HepG2 (cell line): ENCODE measurements around the gene IGIP. TPM values are rescaled to one million over a fixed set of nuclear protein-coding genes. Genes with fewer than 3 reads are reported as not detected.
A peak's percentile ranks its signal among the peaks of the same experiment; 100 is the strongest.

Experiments used
- JUN ChIP-seq: sonication (generic); formaldehyde crosslinking; IDR thresholded peaks from 2 replicates; pipeline ENCODE4 v1.4.0; 2020; ENCODE audit warnings: mild to moderate bottlenecking, missing genetic modification reagents
- MXI1 ChIP-seq: IDR thresholded peaks from 3 replicates; pipeline ENCODE4 v1.6.1; 2012; ENCODE audit warnings: low read depth, low read length, inconsistent platforms, borderline replicate concordance
- NKX3-1 ChIP-seq: sonication (generic); formaldehyde crosslinking; IDR thresholded peaks from 2 replicates; pipeline ENCODE4 v1.5.0; 2020; ENCODE audit warnings: missing genetic modification reagents
- SMARCE1 ChIP-seq: fragments of 450-650 bp; IDR thresholded peaks from 2 replicates; pipeline ENCODE4 v1.6.1; 2017; ENCODE audit warnings: borderline replicate concordance
- SSRP1 ChIP-seq: IDR thresholded peaks from 2 replicates; pipeline ENCODE4 v1.6.1; 2016; ENCODE audit warnings: control low read depth
- STAG1 ChIP-seq: sonication (generic); formaldehyde crosslinking; IDR thresholded peaks from 2 replicates; pipeline ENCODE4 v1.4.0; 2020; ENCODE audit warnings: missing genetic modification reagents
- ZNF451 ChIP-seq: sonication (generic); formaldehyde crosslinking; IDR thresholded peaks from 2 replicates; pipeline ENCODE4 v1.5.0; 2020; ENCODE audit warnings: mild to moderate bottlenecking, missing genetic modification reagents
- ZNF746 ChIP-seq: sonication (generic); formaldehyde crosslinking; IDR thresholded peaks from 2 replicates; pipeline ENCODE4 v1.8.0; 2022; ENCODE audit warnings: mild to moderate bottlenecking, missing genetic modification reagents
- ZNF788 ChIP-seq: sonication (generic); formaldehyde crosslinking; IDR thresholded peaks from 2 replicates; pipeline ENCODE4 v1.5.0; 2020; ENCODE audit warnings: mild to moderate bottlenecking, missing genetic modification reagents, borderline replicate concordance
- polyA plus RNA-seq, 8 experiments: library from polyadenylated mRNA; depleted of rRNA in 3 of 8; stranded (reverse) in 7 of 8; unstranded in 1 of 8; fragments of >200 nt; fragmentation: Illumina TruSeq in 4 of 8; extraction: Trizol in 4 of 8; gene quantifications; 2 replicates each; pipeline versions ENCODE4 v1.2.1 to v1.2.3, GENCODE V29; 2011 to 2016; ENCODE audit warnings: low read depth in 4 of 8, missing spikeins in 1 of 8, mixed read lengths in 1 of 8; ENCODE audit not compliant: insufficient read depth in 1 of 8
- total RNA-seq, 5 experiments: library from RNA; depleted of rRNA; stranded (reverse); fragments of >200 nt; fragmentation: Illumina TruSeq; extraction: Trizol; gene quantifications; 2 replicates each; pipeline ENCODE4 v1.2.3, GENCODE V29; 2016; ENCODE audit warnings: low read depth in 1 of 5
- TF ChIP-seq, protein P1 (sequence below): sonication (generic); formaldehyde crosslinking; IDR thresholded peaks from 2 replicates; pipeline ENCODE4 v1.9.0; 2021; ENCODE audit warnings: missing genetic modification reagents, borderline replicate concordance
- TF ChIP-seq, protein P2 (sequence below): sonication (generic); formaldehyde crosslinking; conservative IDR thresholded peaks from 2 replicates; pipeline ENCODE4 v1.4.0; 2020; ENCODE audit warnings: missing genetic modification reagents
- TF ChIP-seq, protein P3 (sequence below): sonication (generic); formaldehyde crosslinking; IDR thresholded peaks from 2 replicates; pipeline ENCODE4 v1.5.0; 2020; ENCODE audit warnings: missing genetic modification reagents, mild to moderate bottlenecking, borderline replicate concordance
- TF ChIP-seq, protein P4 (sequence below), 2 experiments: sonication (generic) in 1 of 2; formaldehyde crosslinking in 1 of 2; IDR thresholded peaks; 2 replicates each; pipeline versions ENCODE4 v1.6.1 to v1.9.0; 2014 to 2022; ENCODE audit warnings: antibody characterized with exemption in 1 of 2, borderline replicate concordance in 1 of 2, inconsistent platforms in 1 of 2, low read depth in 1 of 2, missing genetic modification reagents in 1 of 2

IGIP gene
- total and polyA plus RNA-seq, 2 of the 13 experiments (the other 11 are each of a cell fraction or from before 2014, with no cell fraction given) = 1.7 to 2.1 TPM

DNA sequence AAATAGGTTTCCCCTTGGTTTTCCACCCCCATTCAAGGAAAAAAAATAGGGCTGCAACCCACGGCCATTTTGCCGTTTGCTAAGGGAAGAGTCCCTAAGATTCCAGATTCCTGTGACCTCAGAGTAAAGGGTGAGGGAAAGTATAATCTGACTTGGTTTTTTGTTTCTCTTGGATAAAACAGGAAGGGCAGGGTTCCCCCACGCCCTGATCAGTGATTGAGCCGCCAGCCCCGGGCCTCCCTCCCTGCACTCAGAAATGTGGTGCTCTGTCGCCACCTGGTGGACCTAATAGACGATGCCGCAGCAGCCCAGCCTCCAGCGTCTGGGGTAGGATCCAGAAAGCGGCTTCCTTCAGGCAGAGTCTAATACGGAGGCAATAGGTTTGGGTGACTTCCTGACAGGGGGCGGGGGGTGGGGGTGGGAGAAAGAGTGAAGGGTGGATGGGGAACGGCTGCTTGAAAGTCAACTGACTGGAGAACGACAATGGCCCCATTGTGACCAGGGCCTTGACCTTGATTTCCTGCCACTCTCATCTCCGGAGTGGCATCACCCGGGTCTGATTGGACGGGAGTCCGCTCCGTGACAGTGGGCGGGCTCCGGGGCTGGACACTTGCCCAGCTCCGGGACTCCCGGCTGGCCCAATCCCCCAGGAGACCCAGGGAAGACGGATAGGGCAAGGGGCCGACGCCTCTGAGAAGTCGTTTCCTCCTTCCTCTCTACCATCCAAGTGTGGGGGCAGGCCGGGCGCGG lies 31.5 kb downstream of the IGIP start (continued):
- TF ChIP-seq, protein P1, sequence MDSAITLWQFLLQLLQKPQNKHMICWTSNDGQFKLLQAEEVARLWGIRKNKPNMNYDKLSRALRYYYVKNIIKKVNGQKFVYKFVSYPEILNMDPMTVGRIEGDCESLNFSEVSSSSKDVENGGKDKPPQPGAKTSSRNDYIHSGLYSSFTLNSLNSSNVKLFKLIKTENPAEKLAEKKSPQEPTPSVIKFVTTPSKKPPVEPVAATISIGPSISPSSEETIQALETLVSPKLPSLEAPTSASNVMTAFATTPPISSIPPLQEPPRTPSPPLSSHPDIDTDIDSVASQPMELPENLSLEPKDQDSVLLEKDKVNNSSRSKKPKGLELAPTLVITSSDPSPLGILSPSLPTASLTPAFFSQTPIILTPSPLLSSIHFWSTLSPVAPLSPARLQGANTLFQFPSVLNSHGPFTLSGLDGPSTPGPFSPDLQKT (CRISPR knock-in tag) = no peak
- TF ChIP-seq JUN (CRISPR knock-in tag) (no peak), STAG1 (CRISPR knock-in tag) (peak; percentile 93), ZNF788 (CRISPR knock-in tag) (no peak), MXI1 (peak; percentile 46; the same call in 1 of the 3 replicates), ZNF746 (0 out of 2 replicates have a peak, but pooled peaks have one; percentile 41), NKX3-1 (CRISPR knock-in tag) (no peak), ZNF451 (CRISPR knock-in tag) (no peak), SSRP1 (no peak), SMARCE1 (no peak)
- TF ChIP-seq, protein P2, sequence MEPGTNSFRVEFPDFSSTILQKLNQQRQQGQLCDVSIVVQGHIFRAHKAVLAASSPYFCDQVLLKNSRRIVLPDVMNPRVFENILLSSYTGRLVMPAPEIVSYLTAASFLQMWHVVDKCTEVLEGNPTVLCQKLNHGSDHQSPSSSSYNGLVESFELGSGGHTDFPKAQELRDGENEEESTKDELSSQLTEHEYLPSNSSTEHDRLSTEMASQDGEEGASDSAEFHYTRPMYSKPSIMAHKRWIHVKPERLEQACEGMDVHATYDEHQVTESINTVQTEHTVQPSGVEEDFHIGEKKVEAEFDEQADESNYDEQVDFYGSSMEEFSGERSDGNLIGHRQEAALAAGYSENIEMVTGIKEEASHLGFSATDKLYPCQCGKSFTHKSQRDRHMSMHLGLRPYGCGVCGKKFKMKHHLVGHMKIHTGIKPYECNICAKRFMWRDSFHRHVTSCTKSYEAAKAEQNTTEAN = no peak
- TF ChIP-seq, protein P3, sequence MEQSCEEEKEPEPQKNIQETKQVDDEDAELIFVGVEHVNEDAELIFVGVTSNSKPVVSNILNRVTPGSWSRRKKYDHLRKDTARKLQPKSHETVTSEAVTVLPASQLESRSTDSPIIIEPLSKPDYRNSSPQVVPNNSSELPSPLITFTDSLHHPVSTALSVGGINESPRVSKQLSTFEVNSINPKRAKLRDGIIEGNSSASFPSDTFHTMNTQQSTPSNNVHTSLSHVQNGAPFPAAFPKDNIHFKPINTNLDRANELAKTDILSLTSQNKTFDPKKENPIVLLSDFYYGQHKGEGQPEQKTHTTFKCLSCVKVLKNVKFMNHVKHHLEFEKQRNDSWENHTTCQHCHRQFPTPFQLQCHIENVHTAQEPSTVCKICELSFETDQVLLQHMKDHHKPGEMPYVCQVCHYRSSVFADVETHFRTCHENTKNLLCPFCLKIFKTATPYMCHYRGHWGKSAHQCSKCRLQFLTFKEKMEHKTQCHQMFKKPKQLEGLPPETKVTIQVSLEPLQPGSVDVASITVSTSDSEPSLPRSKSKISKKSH (CRISPR knock-in tag) = no peak
- TF ChIP-seq, protein P4, sequence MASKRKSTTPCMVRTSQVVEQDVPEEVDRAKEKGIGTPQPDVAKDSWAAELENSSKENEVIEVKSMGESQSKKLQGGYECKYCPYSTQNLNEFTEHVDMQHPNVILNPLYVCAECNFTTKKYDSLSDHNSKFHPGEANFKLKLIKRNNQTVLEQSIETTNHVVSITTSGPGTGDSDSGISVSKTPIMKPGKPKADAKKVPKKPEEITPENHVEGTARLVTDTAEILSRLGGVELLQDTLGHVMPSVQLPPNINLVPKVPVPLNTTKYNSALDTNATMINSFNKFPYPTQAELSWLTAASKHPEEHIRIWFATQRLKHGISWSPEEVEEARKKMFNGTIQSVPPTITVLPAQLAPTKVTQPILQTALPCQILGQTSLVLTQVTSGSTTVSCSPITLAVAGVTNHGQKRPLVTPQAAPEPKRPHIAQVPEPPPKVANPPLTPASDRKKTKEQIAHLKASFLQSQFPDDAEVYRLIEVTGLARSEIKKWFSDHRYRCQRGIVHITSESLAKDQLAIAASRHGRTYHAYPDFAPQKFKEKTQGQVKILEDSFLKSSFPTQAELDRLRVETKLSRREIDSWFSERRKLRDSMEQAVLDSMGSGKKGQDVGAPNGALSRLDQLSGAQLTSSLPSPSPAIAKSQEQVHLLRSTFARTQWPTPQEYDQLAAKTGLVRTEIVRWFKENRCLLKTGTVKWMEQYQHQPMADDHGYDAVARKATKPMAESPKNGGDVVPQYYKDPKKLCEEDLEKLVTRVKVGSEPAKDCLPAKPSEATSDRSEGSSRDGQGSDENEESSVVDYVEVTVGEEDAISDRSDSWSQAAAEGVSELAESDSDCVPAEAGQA (IDR thresholded peaks at IDR 0.05; ENCODE audit: low read depth) = no peak
- TF ChIP-seq, protein P4 (CRISPR knock-in tag; IDR thresholded peaks at IDR 0.05; ENCODE audit: borderline replicate concordance) = no peak
